Measurements from ENCODE around the gene CYP3A7. TPM values are rescaled to one million over a fixed set of nuclear protein-coding genes. Genes with fewer than 3 reads are reported as not detected.

The CYP3A7 gene
- total RNA-seq, 4 donors from 2014 or later, result 0.26 to 0.34 TPM; not detected in 2

- H3K4me1 ChIP-seq, result peaks cover 0 to 3% (median 0%) of the 10 kb centered on the region in 4 donors
- intact Hi-C loops (cut with DNase I), result no loop called here
- H3K27me3 ChIP-seq, result no peaks in the 10 kb centered on the region
- H3K36me3 ChIP-seq, result no peaks in the 10 kb centered on the region
- no peak for DNase-seq (ENCODE audit: extremely low spot score)
- TF ChIP-seq POLR2A (IDR thresholded peaks at IDR 0.05; ENCODE audit: low read depth) (no peak), EP300 (IDR thresholded peaks at IDR 0.05) (no peak)
- no peak overlapping the region for H3K4me3 ChIP-seq
- WGBS, result 57% methylated on average over 4 of the region's 4 CpGs
- H3K9me3 ChIP-seq, result no peaks in the 10 kb centered on the region
- H3K27ac ChIP-seq (replicated peaks in 1 of 4), result no peak overlapping the region
Measured at GRCh38 chr7:99719996-99720769, 14.8 kb downstream of the CYP3A7 start.

- DNase-seq (ENCODE audit: extremely low spot score), result no peak
- H3K27ac ChIP-seq (replicated peaks in 1 of 4), result no peak overlapping the region
- peaks cover 0 to 16% (median 3%) of the 10 kb centered on the region in 4 donors for H3K36me3 ChIP-seq
- no peaks in the 10 kb centered on the region for H3K9me3 ChIP-seq
- TF ChIP-seq CTCF (IDR thresholded peaks at IDR 0.05), result no peak
- TF ChIP-seq POLR2AphosphoS5 (IDR thresholded peaks at IDR 0.05), result no peak
- no peak for TF ChIP-seq EP300 (IDR thresholded peaks at IDR 0.05)
- no peak for TF ChIP-seq POLR2A (IDR thresholded peaks at IDR 0.05; ENCODE audit: low read depth)
- no peaks in the 10 kb centered on the region for H3K27me3 ChIP-seq
- intact Hi-C loops (cut with DNase I), result no loop called here
- H3K4me1 ChIP-seq, result no peaks in the 10 kb centered on the region
- WGBS, result 72% methylated on average over 3 of the region's 3 CpGs
- H3K4me3 ChIP-seq, result no peak overlapping the region
Measured at GRCh38 chr7:99713995-99714570, 20.9 kb downstream of the CYP3A7 start.

DNA sequence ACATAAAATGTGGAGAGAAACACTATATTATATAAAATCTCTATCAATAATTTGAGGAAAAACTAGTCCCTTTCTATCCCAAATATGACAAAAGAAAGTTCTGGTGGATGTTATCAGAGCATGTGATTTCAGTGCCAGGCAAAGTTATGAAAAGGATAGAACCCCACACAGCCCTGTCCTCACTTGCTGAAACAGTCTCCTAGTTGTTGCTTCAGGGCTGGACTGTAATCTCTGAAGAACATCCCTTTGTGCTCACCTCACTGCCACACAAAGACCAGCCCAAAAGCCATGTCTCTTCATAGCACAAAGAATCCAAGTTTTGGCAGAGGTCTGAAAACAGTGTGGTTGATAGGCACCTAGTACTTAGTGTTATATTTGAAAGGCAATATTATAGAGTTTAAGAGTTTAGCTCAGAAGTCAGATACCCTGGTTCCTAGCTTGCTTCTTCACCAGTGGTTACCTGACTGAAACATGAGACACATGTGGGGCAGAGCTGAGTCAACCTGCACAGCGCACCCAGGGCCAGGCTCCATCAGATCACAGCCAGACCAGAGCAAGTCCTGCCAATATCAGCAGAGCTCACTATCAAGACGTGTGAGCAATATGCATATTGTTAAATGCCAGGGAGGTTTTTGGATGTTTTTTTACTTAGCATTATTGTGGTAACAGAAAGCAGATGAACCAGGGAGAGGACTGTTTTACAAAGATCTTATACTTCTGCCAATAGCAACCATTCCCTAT is 25.0 kb downstream of the CYP3A7 start:
- Histone ChIP-seq H3K36me3 (peaks cover 0 to 29% (median 3%) of the 10 kb centered on the region in 4 donors), H3K4me3 (no peak overlapping the region), H3K9me3 (peaks cover 0 to 30% (median 15%) of the 10 kb centered on the region in 4 donors), H3K27me3 (no peaks in the 10 kb centered on the region), H3K4me1 (no peaks in the 10 kb centered on the region), H3K27ac (replicated peaks in 1 of 4) (no peak overlapping the region)
- no peak for DNase-seq (ENCODE audit: extremely low spot score)
- intact Hi-C loops (cut with DNase I), result no loop called here
- TF ChIP-seq EP300 (IDR thresholded peaks at IDR 0.05), result no peak
- TF ChIP-seq POLR2A (IDR thresholded peaks at IDR 0.05; ENCODE audit: low read depth), result no peak
- TF ChIP-seq POLR2AphosphoS5 (IDR thresholded peaks at IDR 0.05), result no peak
- TF ChIP-seq CTCF (IDR thresholded peaks at IDR 0.05), result no peak
- WGBS, result 79% methylated on average over 2 of the region's 2 CpGs

DNA sequence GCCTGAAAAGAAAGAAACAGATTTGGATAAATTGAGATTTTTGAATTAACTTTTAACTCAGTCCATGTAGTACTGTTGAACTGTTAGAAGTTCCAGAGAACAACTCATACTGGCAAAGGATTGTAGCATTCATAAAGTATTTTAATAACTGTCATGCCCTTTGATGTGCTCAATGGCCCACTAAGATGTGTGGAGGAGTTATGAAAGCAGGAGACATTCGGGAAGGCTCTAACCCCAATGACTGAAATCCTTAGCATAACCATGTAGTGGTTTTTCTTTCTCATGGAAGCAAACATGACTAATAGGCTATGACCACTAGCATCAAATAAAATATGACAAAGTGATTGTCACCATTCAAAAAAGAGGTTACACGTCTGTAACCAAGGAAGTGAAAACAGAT is 25.7 kb downstream of the CYP3A7 start:
- Histone ChIP-seq H3K27ac (replicated peaks in 1 of 4) (no peak overlapping the region), H3K4me3 (no peak overlapping the region), H3K4me1 (no peaks in the 10 kb centered on the region), H3K36me3 (peaks cover 0 to 29% (median 3%) of the 10 kb centered on the region in 4 donors), H3K9me3 (peaks cover 0 to 30% (median 15%) of the 10 kb centered on the region in 4 donors), H3K27me3 (no peaks in the 10 kb centered on the region)
- intact Hi-C loops (cut with DNase I), result no loop called here
- 91% methylated on average over 2 of the region's 2 CpGs for WGBS
- no peak for TF ChIP-seq CTCF (IDR thresholded peaks at IDR 0.05)
- TF ChIP-seq POLR2AphosphoS5 (IDR thresholded peaks at IDR 0.05), result no peak
- TF ChIP-seq EP300 (IDR thresholded peaks at IDR 0.05), result no peak
- no peak for TF ChIP-seq POLR2A (IDR thresholded peaks at IDR 0.05; ENCODE audit: low read depth)
- DNase-seq (ENCODE audit: extremely low spot score), result no peak

DNA sequence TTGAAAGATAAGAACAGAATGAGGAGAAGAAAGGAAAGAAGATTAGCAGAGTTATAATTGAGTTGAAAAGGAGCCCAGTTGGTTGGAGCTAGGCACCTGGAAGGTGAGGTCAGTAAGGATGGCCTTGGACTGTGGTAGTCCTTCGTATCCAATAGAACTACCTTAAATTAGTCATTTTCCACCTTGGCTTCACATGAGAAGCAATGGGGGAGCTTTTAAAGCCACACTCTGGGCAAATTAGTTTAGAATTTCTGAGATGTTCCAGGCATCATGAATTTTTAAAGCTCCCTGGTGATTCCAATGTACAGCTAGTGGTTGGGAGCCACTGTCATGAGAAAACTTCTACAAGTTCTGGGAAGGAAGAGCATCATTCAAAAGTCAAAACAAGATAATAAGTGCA is 27.9 kb downstream of the CYP3A7 start:
- Histone ChIP-seq H3K4me1 (no peaks in the 10 kb centered on the region), H3K9me3 (peaks cover 0 to 30% (median 15%) of the 10 kb centered on the region in 4 donors), H3K27me3 (no peaks in the 10 kb centered on the region), H3K36me3 (peaks cover 0 to 29% (median 3%) of the 10 kb centered on the region in 4 donors), H3K4me3 (no peak overlapping the region), H3K27ac (replicated peaks in 1 of 4) (no peak overlapping the region)
- WGBS, result 53% methylated on average over 1 of the region's 1 CpG
- no peak for DNase-seq (ENCODE audit: extremely low spot score)
- no peak for TF ChIP-seq EP300 (IDR thresholded peaks at IDR 0.05)
- no peak for TF ChIP-seq CTCF (IDR thresholded peaks at IDR 0.05)
- no peak for TF ChIP-seq POLR2AphosphoS5 (IDR thresholded peaks at IDR 0.05)
- TF ChIP-seq POLR2A (IDR thresholded peaks at IDR 0.05; ENCODE audit: low read depth), result no peak
- intact Hi-C loops (cut with DNase I), result no loop called here
